Effector memory CD4-positive, alpha-beta T cell (primary cell): ENCODE results near the gene DENND1A.
"Not testable (repeated sequence)": the region's sequence is repeated elsewhere in the genome, so short reads cannot be mapped to it uniquely, and the experiment has no call there.

Experiments used
- DNase-seq, 3 donors: peaks; one replicate each; pipeline ENCODE4 v3.0.0-alpha.2; 2020
- H3K27ac ChIP-seq: 2 replicates; pipeline ENCODE4 v1.7.0; 2013; ENCODE audit warnings: mild to moderate bottlenecking, low read length, moderate library complexity; ENCODE audit not compliant: insufficient read depth, poor library complexity, severe bottlenecking
- H3K27me3 ChIP-seq: replicated peaks from 2 replicates; pipeline ENCODE4 v1.7.0; 2013; ENCODE audit warnings: mild to moderate bottlenecking, low read length; ENCODE audit not compliant: insufficient read depth, control insufficient read depth, poor library complexity, severe bottlenecking
- H3K36me3 ChIP-seq: 2 replicates; pipeline ENCODE4 v1.7.0; 2013; ENCODE audit warnings: mild to moderate bottlenecking, low read length, moderate library complexity; ENCODE audit not compliant: control insufficient read depth, insufficient read depth
- H3K4me1 ChIP-seq: 2 replicates; pipeline ENCODE4 v1.7.0; 2013; ENCODE audit warnings: low read length, mild to moderate bottlenecking; ENCODE audit not compliant: control insufficient read depth, insufficient read depth, poor library complexity, severe bottlenecking
- H3K4me3 ChIP-seq: 2 replicates; pipeline ENCODE4 v1.7.0; 2013; ENCODE audit warnings: low read length, low read depth, mild to moderate bottlenecking; ENCODE audit not compliant: insufficient read depth, poor library complexity, severe bottlenecking
- H3K9me3 ChIP-seq: 2 replicates; pipeline ENCODE4 v1.7.0; 2013; ENCODE audit warnings: mild to moderate bottlenecking, low read length, moderate library complexity; ENCODE audit not compliant: control insufficient read depth
- total RNA-seq, 3 donors: gene quantifications; one replicate each; lab custom pipeline; 2026; lab: John Stamatoyannopoulos, UW

DENND1A gene
- 22.0 to 27.7 (median 25.1) reads per million in 3 donors for total RNA-seq

DNA sequence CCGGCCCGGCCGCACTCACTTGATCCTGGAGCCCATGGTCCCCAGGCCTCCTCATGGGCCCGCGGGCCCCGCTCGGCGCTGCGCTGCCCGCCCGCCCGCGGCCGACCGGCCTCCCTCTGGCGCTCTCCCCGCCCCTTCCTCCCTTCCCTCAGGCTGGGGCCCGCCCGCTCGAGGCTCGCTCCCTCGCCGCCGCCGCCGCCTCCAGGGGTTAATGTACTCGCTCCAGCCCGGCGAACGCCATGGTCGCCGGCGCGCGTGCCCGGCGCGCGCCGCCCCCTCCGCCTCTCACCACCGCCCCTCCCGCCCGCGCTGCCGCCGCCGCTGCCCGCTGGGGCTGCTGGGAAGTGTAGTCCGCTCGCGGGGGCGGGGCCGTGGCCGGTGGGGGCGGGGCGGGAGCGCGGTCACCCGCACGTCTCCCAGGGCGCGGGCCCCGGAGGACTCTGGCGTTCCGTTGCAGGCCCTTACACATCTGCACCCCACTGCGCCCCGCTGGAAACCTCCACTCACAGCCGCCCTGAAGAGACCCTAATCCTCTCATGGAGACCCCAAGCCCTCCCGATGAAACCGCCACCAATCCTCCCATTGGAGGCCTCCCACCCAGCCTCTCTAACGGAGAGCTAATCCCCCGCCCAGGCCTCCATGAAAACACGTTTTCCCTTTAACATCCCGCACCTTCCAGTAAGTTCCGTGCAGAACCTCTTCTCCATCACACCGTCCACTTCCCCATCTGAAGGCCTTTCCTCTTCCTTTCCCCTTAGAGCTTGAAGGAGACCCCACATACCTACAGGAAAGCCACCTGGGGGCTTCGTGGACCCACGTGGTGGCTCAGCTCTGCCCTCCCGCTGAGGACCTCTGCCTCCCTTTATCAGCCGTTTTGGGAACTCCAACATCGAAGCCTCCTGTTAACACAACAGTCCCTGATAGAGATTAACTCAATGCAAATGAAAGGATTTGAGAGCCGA is at the start of gene DENND1A:
DENND1A (minus strand) TSS at position 257 of the 962 bp plus-strand sequence; CDS start at position 36, 221 bp downstream.
- Histone ChIP-seq H3K4me3 (peak within 1 kb of the TSS; percentile 60), H3K27me3 (no peaks in the 10 kb centered on the region), H3K9me3 (no peaks in the 10 kb centered on the region), H3K4me1 (peaks cover 14% of the 10 kb centered on the region), H3K27ac (peak within 1 kb of the TSS; percentile 21), H3K36me3 (no peaks in the 10 kb centered on the region)
- peak; percentile 74 to 82 (median 77) for DNase-seq

GRCh38 chr9:123978981-123979380 is 49.1 kb upstream of the DENND1A start:
- Histone ChIP-seq H3K27me3 (no peaks in the 10 kb centered on the region), H3K9me3 (no peaks in the 10 kb centered on the region), H3K36me3 (no peaks in the 10 kb centered on the region), H3K27ac (no peak overlapping the region), H3K4me1 (no peaks in the 10 kb centered on the region), H3K4me3 (no peak overlapping the region)
- DNase-seq = no peak

- H3K27ac ChIP-seq, H3K27me3 ChIP-seq, H3K4me1 ChIP-seq, H3K36me3 ChIP-seq, H3K9me3 ChIP-seq, H3K4me3 ChIP-seq, DNase-seq: not testable (repeated sequence)
Observed at GRCh38 chr9:123976579-123976978, 46.7 kb upstream of the DENND1A start.

DNA sequence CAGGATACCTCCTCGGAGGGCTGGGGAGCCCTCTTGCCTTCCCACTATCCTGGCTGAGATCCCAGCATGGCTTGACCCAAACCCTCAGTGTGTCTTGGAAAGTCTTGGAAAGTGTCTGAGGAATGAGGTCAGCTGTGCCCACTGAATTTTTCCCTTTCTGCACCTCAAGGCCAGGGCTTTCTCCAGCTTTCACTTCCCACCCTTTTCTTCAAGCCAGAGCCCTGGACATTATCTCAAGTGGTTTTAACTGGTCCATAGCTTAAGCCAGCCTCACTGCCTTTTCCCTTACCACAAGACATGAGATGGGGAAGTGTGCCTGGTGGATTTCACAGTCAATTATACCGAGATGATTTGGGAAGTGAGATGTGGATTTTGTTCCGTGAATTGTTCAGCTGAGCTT is 45.9 kb upstream of the DENND1A start:
- no peak for DNase-seq
- H3K4me1 ChIP-seq = no peaks in the 10 kb centered on the region
- no peaks in the 10 kb centered on the region for H3K36me3 ChIP-seq
- H3K27me3 ChIP-seq = no peaks in the 10 kb centered on the region
- H3K4me3 ChIP-seq = no peak overlapping the region
- no peaks in the 10 kb centered on the region for H3K9me3 ChIP-seq
- H3K27ac ChIP-seq = no peak overlapping the region

GRCh38 chr9:123974471-123974870 is 44.5 kb upstream of the DENND1A start:
- H3K4me1 ChIP-seq = no peaks in the 10 kb centered on the region
- H3K27me3 ChIP-seq = no peaks in the 10 kb centered on the region
- no peaks in the 10 kb centered on the region for H3K36me3 ChIP-seq
- H3K9me3 ChIP-seq = no peaks in the 10 kb centered on the region
- H3K27ac ChIP-seq = no peak overlapping the region
- DNase-seq = no peak
- no peak overlapping the region for H3K4me3 ChIP-seq

DNA sequence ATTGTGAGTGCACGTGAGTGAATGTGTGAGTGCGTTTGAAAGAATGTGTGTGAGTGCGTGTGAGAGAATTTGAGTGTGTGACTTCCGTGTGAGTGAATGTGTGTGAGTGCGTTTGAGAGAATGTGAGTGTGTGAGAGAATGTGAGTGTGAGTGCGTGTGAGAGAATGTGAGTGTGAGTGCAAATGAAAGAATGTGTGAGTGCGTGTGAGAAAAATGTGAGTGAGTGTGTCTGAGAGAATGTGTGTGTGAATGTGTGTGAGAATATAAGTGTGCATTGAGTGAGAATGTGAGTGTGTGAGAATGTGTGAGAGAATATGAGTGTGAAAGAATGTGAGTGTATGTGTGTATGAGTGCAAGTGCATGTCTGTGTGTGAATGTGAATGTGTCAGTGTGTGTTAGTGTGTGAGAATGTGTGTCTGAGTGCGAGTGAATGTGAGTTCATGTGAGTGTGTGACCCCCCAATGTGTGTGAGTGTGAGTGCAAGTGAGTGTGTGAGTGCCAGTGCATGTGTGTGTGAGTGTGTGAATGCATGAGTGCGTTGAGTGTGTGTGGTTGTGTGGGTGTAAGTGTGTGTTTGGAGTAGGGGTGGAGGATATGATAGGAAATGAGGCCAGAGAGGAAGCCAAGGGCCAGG is 43.8 kb upstream of the DENND1A start:
- H3K27ac ChIP-seq = no peak overlapping the region
- no peak overlapping the region for H3K4me3 ChIP-seq
- no peaks in the 10 kb centered on the region for H3K36me3 ChIP-seq
- H3K27me3 ChIP-seq = no peaks in the 10 kb centered on the region
- DNase-seq = no peak
- no peaks in the 10 kb centered on the region for H3K9me3 ChIP-seq
- H3K4me1 ChIP-seq = no peaks in the 10 kb centered on the region

GRCh38 chr9:123972618-123973017 is 42.7 kb upstream of the DENND1A start:
- Histone ChIP-seq H3K4me1 (no peaks in the 10 kb centered on the region), H3K9me3 (no peaks in the 10 kb centered on the region), H3K36me3 (no peaks in the 10 kb centered on the region), H3K4me3 (no peak overlapping the region), H3K27ac (no peak overlapping the region), H3K27me3 (no peaks in the 10 kb centered on the region)
- DNase-seq = no peak

DNA sequence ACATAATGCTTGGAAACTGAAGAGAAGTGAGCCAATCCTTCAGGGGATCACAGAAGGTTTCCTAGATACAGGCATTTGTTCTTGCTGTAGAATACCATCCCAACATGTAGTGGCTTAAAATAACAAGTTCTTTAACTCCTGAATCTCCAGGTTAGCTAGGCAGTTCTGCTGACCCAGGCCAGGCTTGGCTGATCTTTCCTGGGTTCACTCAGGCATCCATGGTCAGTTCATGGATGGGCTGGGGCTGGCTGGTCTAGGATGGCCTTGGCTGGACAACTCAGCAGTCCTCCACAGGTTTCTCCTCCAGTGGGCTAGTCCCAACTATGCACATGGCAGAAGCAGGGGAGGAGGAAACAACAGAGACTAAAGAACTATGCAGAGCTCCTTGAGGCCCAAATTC is 37.4 kb upstream of the DENND1A start:
- no peaks in the 10 kb centered on the region for H3K4me1 ChIP-seq
- peaks cover 2% of the 10 kb centered on the region for H3K27me3 ChIP-seq
- H3K9me3 ChIP-seq = no peaks in the 10 kb centered on the region
- H3K36me3 ChIP-seq = no peaks in the 10 kb centered on the region
- H3K4me3 ChIP-seq = no peak overlapping the region
- no peak overlapping the region for H3K27ac ChIP-seq
- DNase-seq = no peak

DNA sequence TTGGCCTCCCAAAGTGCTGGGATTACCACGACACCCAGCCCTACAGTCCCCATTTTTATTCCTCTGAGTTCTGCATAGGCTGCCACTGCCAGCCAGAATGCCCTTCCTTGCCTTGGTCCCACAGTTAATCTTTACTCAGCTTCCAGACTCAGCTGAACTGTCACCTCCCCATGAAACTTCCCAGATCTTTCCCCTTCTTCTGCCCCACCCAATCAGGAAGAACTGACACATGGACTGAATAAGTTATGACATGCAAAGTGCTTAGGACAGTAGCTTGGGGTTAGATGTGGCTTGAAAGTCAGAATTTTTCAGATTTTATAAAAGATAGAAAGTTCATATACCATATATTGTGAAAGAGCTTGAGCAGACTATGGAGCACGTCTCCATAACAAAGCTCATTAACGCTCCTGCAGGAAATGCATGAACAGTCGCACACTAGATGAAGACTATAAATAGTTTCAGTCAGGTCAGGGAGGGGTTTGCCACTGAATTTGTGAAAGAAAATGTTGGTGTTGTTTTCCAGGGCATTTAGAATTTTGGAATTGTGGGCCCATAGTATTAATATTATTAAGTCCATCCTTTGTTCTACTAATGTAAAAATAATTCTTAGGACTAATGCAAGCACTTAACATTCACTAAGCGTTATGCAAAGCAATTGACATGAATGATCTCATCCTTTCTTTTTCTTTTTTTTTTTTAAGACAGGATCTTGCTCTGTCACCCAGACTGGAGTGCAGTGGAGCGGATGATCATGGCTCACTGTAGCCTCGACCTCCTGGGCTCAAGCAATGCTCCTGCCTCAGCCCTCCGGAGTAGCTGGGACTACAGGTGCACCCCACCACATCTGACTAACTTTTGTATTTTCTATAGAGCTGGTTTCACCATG is 36.1 kb upstream of the DENND1A start:
- Histone ChIP-seq H3K27me3 (peaks cover 2% of the 10 kb centered on the region), H3K36me3 (no peaks in the 10 kb centered on the region), H3K4me1 (no peaks in the 10 kb centered on the region), H3K27ac (no peak overlapping the region), H3K9me3 (no peaks in the 10 kb centered on the region), H3K4me3 (no peak overlapping the region)
- DNase-seq = no peak
